Neural cell (in vitro differentiated cells): ENCODE results near the gene PAMR1.

Experiments
- EZH2 ChIP-seq: fragments of 200-600, 300-800 bp; shearing (Covaris generic), sonication (generic); IDR thresholded peaks from 2 replicates; pipeline ENCODE4 v1.6.1; 2014; ENCODE audit warnings: antibody characterized with exemption, low read length, borderline replicate concordance, mild to moderate bottlenecking; ENCODE audit not compliant: insufficient read depth, poor library complexity, severe bottlenecking
- POLR2AphosphoS5 ChIP-seq: IDR thresholded peaks from 2 replicates; pipeline ENCODE4 v1.6.1; 2012
- RAD21 ChIP-seq: fragments of 450-650 bp; conservative IDR thresholded peaks from 2 replicates; pipeline ENCODE4 v1.6.1; 2014; ENCODE audit warnings: antibody characterized with exemption, mild to moderate bottlenecking, moderate library complexity
- TAF1 ChIP-seq: IDR thresholded peaks from 2 replicates; pipeline ENCODE4 v1.6.1; 2012; ENCODE audit warnings: low read depth
- TF ChIP-seq, protein P1 (sequence below): fragments of 450-650 bp; IDR thresholded peaks from 2 replicates; pipeline ENCODE4 v1.5.1; 2014; ENCODE audit warnings: antibody characterized with exemption, mild to moderate bottlenecking, moderate library complexity; ENCODE audit not compliant: poor library complexity, severe bottlenecking
- TF ChIP-seq, protein P2 (sequence below): IDR thresholded peaks from 2 replicates; pipeline ENCODE4 v1.6.1; 2012; ENCODE audit warnings: borderline replicate concordance

DNA sequence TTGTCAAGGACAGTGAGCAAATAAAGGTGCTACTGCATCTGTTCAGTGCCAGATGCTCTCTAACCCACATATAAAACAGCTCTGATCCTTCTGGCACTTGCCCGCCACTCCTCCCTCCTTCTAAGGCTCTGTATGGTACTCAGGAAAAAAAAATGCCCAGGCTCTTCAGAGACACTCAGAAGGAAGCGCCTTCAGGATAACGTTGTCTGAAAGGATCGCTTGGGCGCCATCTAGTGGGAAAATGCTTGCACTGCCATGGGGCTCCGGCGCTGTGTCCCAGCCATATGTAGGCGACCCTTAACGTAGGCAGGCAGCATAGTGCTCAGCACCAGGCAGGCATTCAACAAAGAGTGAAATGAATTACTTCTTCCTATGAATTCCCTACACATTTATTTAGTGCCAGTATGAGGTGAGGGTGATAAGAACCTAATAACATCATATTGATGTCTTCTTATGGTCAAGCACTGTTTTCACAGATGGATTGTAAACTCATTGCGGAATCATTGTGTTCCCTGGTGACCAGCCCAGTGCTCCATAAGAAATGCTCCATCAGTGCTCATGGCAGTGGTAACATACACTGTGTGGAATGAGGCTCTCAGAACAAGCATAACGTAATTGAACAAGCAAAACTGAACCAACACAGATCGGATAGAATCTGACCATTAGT is 39.6 kb downstream of the PAMR1 start:
- TF ChIP-seq RAD21 (peak; percentile 91), POLR2AphosphoS5 (no peak), EZH2 (no peak), TAF1 (no peak)
- TF ChIP-seq, protein P1, sequence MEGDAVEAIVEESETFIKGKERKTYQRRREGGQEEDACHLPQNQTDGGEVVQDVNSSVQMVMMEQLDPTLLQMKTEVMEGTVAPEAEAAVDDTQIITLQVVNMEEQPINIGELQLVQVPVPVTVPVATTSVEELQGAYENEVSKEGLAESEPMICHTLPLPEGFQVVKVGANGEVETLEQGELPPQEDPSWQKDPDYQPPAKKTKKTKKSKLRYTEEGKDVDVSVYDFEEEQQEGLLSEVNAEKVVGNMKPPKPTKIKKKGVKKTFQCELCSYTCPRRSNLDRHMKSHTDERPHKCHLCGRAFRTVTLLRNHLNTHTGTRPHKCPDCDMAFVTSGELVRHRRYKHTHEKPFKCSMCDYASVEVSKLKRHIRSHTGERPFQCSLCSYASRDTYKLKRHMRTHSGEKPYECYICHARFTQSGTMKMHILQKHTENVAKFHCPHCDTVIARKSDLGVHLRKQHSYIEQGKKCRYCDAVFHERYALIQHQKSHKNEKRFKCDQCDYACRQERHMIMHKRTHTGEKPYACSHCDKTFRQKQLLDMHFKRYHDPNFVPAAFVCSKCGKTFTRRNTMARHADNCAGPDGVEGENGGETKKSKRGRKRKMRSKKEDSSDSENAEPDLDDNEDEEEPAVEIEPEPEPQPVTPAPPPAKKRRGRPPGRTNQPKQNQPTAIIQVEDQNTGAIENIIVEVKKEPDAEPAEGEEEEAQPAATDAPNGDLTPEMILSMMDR, result peak; percentile 94
- TF ChIP-seq, protein P2, sequence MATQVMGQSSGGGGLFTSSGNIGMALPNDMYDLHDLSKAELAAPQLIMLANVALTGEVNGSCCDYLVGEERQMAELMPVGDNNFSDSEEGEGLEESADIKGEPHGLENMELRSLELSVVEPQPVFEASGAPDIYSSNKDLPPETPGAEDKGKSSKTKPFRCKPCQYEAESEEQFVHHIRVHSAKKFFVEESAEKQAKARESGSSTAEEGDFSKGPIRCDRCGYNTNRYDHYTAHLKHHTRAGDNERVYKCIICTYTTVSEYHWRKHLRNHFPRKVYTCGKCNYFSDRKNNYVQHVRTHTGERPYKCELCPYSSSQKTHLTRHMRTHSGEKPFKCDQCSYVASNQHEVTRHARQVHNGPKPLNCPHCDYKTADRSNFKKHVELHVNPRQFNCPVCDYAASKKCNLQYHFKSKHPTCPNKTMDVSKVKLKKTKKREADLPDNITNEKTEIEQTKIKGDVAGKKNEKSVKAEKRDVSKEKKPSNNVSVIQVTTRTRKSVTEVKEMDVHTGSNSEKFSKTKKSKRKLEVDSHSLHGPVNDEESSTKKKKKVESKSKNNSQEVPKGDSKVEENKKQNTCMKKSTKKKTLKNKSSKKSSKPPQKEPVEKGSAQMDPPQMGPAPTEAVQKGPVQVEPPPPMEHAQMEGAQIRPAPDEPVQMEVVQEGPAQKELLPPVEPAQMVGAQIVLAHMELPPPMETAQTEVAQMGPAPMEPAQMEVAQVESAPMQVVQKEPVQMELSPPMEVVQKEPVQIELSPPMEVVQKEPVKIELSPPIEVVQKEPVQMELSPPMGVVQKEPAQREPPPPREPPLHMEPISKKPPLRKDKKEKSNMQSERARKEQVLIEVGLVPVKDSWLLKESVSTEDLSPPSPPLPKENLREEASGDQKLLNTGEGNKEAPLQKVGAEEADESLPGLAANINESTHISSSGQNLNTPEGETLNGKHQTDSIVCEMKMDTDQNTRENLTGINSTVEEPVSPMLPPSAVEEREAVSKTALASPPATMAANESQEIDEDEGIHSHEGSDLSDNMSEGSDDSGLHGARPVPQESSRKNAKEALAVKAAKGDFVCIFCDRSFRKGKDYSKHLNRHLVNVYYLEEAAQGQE, result no peak
